HG02981 (cell line): ENCODE data around the gene TMEM72.
A peak's percentile ranks its signal among the peaks of the same experiment; 100 is the strongest.

Source experiments
- ATAC-seq: cut with Tn5 transposase; IDR thresholded peaks from one replicate; pipeline ENCODE4 v1.9.1; 2021; ENCODE audit warnings: mild to moderate bottlenecking, moderate library complexity; ENCODE audit not compliant: unreplicated experiment

The TMEM72 gene

DNA sequence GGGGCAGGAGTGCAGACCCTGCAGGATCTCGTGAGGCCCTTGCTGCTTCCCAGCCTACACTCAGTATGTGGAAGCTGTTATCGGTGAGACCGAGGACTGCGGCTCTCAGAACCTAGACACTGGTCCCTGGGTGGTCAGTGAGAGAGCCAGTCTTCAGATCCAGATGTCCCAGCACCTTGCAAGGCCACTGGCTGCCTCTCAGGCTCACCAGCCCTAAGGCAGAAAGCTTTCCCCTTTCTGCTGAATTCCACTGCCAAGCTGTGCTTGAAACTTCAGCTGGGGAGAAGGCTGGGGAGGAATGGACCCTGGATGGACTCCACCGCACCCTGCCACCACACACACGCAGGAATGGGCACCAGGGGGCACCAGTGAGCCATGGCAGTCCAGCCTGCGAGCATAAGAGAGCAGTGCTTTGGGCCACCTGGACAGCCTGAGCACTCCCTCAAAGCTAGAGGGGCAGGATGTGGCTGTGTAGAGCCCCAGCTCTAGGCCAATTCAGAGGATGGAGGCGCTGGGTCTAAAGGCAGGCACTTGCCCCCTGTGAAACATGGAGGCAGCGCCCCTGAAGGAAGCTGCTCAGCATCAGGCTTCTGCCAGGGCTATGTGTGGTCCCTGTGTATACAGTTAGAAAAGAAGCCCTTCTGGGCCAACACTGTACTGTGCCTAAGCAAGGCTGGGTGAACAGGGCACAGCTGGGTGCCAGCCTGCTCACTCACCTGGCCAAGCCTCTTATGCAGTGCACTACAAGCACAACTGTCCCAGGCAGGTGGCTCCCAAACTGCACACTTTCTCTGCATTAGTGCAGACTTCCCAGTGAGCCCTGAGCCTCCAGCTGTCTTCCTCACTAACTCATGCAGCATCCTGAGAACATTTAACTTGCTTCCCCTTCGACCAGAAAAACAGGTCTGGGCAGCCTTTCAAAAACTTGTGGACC lies 21.6 kb downstream of the TMEM72 start:
- peak; percentile 95 for ATAC-seq

DNA sequence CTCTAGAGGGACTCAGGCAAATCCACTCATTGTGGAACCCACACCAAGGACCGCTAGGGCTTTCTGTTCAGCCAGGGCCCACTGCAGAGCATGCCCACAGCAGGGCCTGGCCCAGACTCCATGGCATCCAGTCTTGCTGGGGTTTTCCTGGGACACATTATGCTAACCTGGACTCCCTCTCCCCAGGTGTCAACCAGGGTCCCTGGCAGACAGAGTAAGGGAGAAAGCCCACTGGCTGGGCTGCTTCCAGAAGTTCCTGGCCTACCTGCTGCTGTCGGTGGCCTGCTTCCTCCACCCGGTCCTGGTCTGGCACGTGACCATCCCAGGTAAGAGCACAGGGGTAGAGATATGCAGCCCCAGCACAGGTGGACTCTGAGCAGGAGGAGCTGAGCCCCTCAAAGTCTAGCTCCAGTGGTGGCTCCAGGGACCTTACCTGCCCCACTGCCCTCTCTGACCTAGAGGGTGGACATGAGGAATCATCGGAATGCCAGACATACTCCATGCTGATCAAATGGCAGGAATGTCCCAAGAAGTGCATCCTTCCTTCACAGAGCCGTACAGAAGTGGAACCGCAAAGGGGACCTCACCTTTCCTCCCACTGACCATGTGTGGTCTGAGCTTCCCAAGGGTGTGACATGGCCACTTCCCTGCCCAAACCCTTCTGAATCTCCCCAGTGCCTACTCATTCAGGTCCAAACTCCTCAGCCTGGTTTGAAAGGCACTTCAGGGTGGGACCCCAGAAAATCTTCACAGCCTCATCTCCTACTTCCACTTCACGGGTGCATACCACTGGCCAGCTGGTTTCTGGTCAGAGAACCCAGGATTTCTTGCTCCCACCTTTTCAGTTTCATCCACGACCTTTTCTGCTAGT lies 22.5 kb downstream of the TMEM72 start:
- ATAC-seq, result no peak

GRCh38 chr10:44934416-44935200 lies 23.5 kb downstream of the TMEM72 start:
- ATAC-seq, result no peak

GRCh38 chr10:44935201-44935965 lies 24.2 kb downstream of the TMEM72 start:
- ATAC-seq, result no peak

DNA sequence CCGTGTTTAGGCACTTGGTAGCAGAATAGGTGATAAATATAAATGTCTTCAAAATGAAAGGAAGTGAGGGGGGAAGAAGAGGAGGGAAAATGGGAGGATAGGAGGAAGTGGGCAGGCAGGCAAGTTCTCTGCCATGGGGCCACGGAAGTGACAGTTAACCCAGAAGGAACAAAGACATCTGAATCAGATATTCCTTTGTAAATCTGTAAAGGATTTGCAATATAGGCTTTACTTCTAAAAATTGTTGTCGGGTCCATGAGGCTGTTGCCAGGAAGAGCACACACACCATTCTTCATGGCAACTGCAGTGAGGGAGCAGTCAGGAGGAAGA lies 24.8 kb downstream of the TMEM72 start:
- ATAC-seq, result no peak

GRCh38 chr10:44936314-44936975 lies 25.3 kb downstream of the TMEM72 start:
- no peak for ATAC-seq

DNA sequence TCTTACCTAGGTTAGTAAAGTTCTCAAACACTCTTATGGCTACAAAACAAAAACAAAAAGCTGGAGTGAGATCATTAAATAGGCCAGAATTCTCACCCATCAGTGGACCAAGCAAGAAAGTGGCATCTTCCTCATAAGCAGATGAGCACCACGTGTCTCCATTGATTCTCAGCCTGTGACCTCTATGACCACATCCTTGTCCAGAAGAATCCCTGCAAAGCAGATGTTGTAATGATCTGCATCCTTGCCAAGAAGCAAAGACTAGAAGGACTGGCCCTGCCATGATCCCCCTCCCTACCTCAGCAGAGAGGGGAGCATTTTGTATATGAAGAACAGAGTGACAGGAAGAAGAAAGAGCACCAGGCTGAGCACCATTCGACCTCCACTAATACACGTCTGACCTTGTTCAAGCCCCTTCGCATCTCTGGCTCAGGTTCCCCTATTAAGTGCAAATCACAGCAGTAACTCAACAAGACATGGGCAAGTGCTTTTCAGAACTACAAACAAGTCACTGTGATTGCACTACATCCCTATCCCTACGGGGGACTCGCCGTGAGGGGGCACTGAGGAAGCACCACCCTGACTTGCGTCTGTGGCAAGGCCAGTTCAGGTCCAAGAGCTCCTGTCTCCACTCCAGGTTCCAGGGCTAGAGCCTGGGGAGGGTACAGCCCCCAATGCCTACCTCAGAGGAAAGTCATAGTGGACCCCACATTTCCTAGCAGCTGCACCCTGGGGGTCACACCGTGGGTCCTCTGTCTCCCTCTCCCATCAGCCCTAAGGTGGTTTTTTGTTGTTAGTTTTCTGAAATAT lies 26.3 kb downstream of the TMEM72 start:
- no peak for ATAC-seq

- no peak for ATAC-seq
Observed at GRCh38 chr10:44938956-44939355, 27.8 kb downstream of the TMEM72 start.

GRCh38 chr10:44939691-44940401 lies 28.7 kb downstream of the TMEM72 start:
- no peak for ATAC-seq

DNA sequence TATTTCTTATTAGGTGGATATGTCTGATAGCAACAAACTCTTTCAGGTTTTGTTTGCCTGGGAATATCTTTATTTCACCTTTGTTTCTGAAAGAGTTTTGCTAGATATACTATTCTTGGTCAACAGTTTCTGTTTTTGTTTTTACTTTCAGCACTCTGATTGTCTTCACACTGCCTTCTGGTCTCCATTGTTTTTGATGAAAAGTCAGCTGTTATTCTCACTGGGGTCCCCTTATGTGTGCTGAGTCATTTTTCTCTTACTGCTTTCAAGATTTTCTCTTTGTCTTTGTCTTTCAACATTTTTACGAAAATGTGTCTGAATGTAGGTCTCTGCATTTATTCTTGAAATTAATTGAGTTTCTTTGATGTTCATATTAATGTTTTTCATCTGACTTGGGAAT lies 33.2 kb downstream of the TMEM72 start:
- no peak for ATAC-seq

DNA sequence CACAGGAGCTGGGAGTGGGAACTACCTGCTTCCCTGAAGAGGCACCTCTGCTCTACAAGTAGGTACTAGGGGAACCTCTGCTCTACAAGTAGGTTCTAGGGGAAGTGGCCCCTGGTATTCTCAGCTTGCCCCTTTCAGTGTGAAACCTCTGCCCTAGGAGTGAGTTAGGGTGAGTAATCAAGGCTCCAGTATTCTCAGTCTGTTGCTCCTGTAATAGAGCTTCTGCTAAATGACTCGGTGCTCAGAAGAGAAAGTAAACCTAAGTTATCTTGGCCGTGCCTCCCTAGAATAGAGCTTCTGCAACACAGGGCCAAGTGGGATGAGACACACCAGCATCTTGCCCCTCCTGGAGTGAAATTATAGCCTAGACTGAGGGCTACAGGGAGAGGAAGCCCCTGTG lies 35.1 kb downstream of the TMEM72 start:
- ATAC-seq, result peak; percentile 60

DNA sequence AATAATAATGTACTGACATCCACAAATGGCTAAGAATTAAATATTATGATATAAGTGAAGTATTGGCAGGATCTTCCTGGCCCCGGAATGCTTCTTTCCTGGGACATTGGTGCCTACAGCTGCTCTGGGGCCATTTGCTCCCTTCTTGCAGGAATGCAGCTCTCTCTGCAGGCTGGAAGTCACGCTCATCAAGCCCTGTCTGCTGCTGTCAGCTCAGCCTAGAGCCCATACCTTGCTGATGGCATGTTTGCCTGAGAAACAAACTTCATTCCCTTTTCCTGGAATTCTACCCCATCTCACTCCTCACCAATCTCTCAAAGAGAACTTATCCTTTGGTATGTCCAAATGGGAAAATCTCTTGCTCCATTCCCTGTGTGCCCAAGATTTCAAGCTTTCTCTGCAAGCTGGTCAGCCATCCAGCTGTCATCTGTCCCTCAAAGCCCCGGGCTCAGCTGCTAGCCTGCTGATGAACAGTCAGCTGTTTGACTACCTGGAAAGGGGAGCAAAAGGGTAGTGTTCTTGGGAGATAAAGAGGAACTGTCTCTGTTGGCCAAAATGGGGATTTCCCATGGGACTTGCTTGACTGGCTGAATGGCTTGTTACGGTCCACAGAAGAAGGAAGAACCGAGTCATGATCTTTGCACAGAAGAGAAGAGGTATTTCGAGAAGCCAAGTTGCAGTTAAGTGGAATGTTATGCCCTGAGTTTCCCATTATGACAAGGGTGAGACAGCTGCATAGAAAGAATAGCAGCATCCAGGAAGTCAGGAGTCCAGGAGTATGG lies 36.4 kb downstream of the TMEM72 start:
- peak; percentile 58 for ATAC-seq

DNA sequence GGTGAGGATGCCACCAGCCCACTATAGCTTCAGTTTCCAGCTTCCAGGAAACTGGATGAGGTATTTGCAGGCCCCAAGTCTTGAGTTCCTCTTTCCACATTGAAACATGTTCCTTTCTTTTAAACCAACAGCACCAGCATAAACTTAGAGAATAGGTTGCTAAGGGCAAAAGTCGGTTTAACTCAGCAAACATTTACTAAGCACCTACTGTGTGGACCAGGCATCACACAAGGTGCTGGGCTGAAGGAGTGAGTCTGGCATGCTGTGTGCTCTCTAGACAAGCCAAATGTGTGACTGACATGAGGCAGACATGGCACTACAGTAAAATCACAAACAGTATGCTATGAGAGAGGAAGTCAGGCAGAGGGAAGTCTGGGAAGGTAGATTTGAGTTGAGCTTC lies 37.5 kb downstream of the TMEM72 start:
- ATAC-seq, result no peak

GRCh38 chr10:44949127-44949802 lies 38.1 kb downstream of the TMEM72 start:
- ATAC-seq, result no peak

DNA sequence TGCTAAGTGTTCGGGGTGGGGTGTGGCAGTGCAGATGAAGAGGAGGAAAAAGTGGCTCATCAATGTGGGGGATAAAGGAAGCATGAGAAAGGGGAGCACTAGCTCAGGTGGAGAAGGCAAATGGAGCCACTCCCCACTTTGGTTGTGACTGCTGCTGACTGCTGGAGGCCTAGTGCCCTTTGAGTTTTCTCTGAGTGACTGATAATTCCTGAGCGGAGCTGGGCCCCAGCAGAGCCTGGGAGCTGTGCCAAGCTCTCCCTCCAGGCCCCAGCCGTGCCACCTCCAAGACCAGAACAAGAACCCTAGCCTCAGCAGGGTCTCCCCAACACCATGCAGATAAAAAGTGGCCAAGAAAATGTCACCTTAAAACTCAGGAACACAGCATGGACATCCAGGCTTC lies 38.8 kb downstream of the TMEM72 start:
- no peak for ATAC-seq

DNA sequence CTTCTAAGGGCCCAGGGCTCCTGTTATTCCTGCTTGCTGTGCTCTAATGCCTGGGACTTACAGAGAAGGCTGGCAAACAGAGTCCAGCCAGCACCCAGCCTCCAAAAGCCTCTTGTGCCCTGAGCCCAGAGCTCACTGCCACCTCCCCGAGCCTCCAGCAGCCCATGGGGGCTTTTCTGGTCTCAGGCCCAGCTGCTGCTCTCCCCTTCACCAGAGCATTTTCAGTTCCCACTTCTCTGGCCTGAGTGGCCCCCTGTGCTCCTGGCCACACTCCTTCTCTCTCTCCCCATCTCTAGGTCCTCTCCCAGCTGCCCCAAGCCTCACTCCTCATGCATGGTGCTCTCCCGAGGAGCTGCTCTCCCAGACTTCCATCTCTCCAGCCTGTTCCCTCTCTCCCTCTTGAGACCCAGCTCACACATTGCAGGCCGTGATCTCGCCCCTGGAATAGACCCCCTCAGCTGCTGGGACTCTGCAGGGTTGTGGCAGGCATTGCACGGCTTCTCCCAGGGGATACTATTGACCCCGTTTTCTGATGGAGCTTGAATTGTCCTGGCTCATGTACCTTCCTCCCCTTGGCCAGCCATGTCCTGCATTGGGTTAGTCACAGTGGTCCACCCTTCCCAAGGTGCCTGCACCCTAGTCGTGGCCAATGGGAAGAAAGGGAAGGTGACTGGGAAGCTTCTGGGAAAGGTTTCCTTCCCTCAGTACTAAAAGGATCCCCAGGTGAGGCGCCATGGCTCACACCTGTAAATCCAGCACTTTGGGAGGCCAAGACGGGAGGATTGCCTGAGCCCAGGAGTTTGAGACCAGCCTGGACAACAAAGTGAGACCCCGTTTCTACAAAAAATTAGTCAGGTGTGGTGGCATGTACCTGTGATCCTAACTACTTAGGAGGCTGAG lies 39.4 kb downstream of the TMEM72 start:
- ATAC-seq, result no peak
